Ectodermal cell (in vitro differentiated cells): ENCODE data around the gene MYO5B.
"Not testable (repeated sequence)": the region's sequence is repeated elsewhere in the genome, so short reads cannot be mapped to it uniquely, and the experiment has no call there.

Experiments used
- H3K27ac ChIP-seq: 2 replicates; pipeline ENCODE4 v1.7.0; 2013; ENCODE audit warnings: mild to moderate bottlenecking, low read depth, low read length; ENCODE audit not compliant: insufficient read depth, poor library complexity, severe bottlenecking
- H3K27me3 ChIP-seq: 2 replicates; pipeline ENCODE4 v1.7.0; 2013; ENCODE audit warnings: mild to moderate bottlenecking, low read length; ENCODE audit not compliant: insufficient read depth, control insufficient read depth, poor library complexity, severe bottlenecking
- H3K36me3 ChIP-seq: one replicate; pipeline ENCODE4 v1.7.0; 2013; ENCODE audit warnings: low read length; ENCODE audit not compliant: control insufficient read depth, insufficient read depth
- H3K4me1 ChIP-seq: one replicate; pipeline ENCODE4 v1.7.0; 2013; ENCODE audit warnings: low read length; ENCODE audit not compliant: control insufficient read depth, insufficient read depth
- H3K4me3 ChIP-seq: 2 replicates; pipeline ENCODE4 v1.7.0; 2013; ENCODE audit warnings: low read depth, low read length, control low read depth; ENCODE audit not compliant: insufficient read depth
- H3K9me3 ChIP-seq: 2 replicates; pipeline ENCODE4 v1.7.0; 2013; ENCODE audit warnings: mild to moderate bottlenecking, low read length, moderate library complexity; ENCODE audit not compliant: control insufficient read depth
- WGBS, 2 experiments: methylation state at CpG; one replicate each; pipeline ENCODE4 v1.1.7; 2013; ENCODE audit warnings: missing lambda C conversion rate in 2 of 2; 5-methylcytosine and 5-hydroxymethylcytosine counted together

MYO5B gene

GRCh38 chr18:50113726-50114125 lies 81.2 kb downstream of the MYO5B start:
- Histone ChIP-seq H3K9me3 (no peaks in the 10 kb centered on the region), H3K27ac (no peak overlapping the region), H3K4me3 (no peak overlapping the region), H3K36me3 (no peaks in the 10 kb centered on the region), H3K4me1 (peaks cover 7% of the 10 kb centered on the region), H3K27me3 (no peaks in the 10 kb centered on the region)
- WGBS, 2 experiments = 82 to 90% methylated on average over 2 of the region's 2 CpGs

DNA sequence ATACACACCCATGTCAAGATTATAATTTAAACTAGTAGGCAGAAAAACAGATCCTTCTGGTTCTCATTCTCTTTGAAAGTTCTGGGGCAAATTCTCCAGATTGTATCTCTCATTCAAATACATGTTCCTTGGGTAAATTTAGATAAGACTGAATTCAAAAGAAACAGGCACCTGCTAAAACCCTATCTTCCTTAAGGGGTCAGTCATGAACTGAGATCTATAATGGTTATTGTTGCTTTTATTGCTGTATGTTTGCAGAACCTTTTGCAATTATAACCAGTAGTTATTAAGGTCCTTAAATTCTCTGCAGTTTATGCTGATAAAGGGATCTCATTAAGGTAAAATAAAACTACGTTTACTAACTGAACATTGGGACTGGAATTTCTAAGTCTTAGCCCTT lies 83.5 kb downstream of the MYO5B start:
- WGBS, 2 experiments = 94 to 100% methylated on average over 1 of the region's 1 CpG
- Histone ChIP-seq H3K4me3 (no peak overlapping the region), H3K4me1 (peaks cover 7% of the 10 kb centered on the region), H3K27ac (no peak overlapping the region), H3K27me3 (no peaks in the 10 kb centered on the region), H3K9me3 (no peaks in the 10 kb centered on the region), H3K36me3 (no peaks in the 10 kb centered on the region)

- 90 to 91% methylated on average over 2 of the region's 2 CpGs for WGBS, 2 experiments
These were observed 87.4 kb downstream of the MYO5B start for GRCh38 chr18:50107468-50107977.

DNA sequence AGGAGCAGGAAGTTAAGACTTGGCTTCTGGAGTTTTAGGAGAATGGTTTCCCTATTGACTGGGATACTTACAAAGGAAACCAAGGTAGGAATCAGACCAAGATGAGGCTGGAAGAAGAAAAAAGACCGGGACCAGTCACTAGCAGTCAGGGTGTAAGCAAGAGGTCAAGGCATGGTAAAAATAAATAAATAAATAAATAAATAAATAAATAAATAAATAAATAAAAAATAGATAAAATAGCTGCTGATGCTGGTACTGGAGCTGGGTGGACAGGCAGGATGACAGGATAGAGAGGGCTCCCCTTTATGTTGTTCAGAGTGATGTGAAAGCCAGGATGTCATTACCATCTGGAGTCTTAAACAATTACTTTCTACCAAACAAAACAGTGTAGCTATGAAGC lies 89.9 kb downstream of the MYO5B start:
- Histone ChIP-seq H3K4me3 (no peak overlapping the region), H3K27ac (no peak overlapping the region), H3K36me3 (no peaks in the 10 kb centered on the region), H3K9me3 (no peaks in the 10 kb centered on the region), H3K27me3 (no peaks in the 10 kb centered on the region), H3K4me1 (no peaks in the 10 kb centered on the region)
- 80 to 100% methylated on average over 1 of the region's 1 CpG for WGBS, 2 experiments

More at GRCh38 chr18:50107468-50107977, 87.4 kb downstream of the MYO5B start:
- Histone ChIP-seq H3K27ac (no peak overlapping the region), H3K4me3 (no peak overlapping the region), H3K9me3 (no peaks in the 10 kb centered on the region), H3K4me1 (no peaks in the 10 kb centered on the region), H3K27me3 (no peaks in the 10 kb centered on the region), H3K36me3 (no peaks in the 10 kb centered on the region)

DNA sequence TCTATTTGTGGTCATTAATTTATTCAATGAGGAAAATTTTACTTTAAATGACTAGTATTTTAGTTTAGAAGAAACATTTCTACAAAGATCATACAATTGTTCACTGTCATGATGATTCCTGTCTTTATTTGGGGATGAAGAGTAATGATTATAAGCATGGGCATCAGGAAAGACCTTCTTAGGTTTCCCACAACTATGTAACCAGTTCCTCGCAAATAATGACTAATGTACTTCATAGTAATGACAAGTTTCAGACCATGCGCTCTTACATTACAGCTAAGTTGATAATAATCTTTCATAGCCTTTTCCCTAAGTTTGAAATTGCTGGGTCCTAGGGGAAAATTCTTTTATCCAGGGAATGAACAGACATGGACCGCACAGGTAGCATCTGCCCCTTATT lies 90.5 kb downstream of the MYO5B start:
- 87 to 100% methylated on average over 3 of the region's 3 CpGs for WGBS, 2 experiments
- H3K36me3 ChIP-seq = no peaks in the 10 kb centered on the region

GRCh38 chr18:50099725-50100407 lies 95.1 kb downstream of the MYO5B start:
- Histone ChIP-seq H3K27ac (no peak overlapping the region), H3K9me3 (no peaks in the 10 kb centered on the region), H3K4me3 (no peak overlapping the region), H3K36me3 (no peaks in the 10 kb centered on the region), H3K4me1 (no peaks in the 10 kb centered on the region), H3K27me3 (no peaks in the 10 kb centered on the region)
- WGBS, 2 experiments = 88 to 97% methylated on average over 4 of the region's 4 CpGs

More for the DNA sequence above, 90.5 kb downstream of the MYO5B start:
- H3K4me1 ChIP-seq = no peaks in the 10 kb centered on the region
- H3K4me3 ChIP-seq = no peak overlapping the region
- H3K9me3 ChIP-seq = no peaks in the 10 kb centered on the region
- H3K27ac ChIP-seq = no peak overlapping the region
- H3K27me3 ChIP-seq = no peaks in the 10 kb centered on the region

- Histone ChIP-seq H3K4me1 (no peaks in the 10 kb centered on the region), H3K27ac (no peak overlapping the region), H3K9me3 (no peaks in the 10 kb centered on the region), H3K4me3 (no peak overlapping the region), H3K36me3 (no peaks in the 10 kb centered on the region), H3K27me3 (no peaks in the 10 kb centered on the region)
- WGBS, 2 experiments = 88 to 97% methylated on average over 2 of the region's 2 CpGs
These were observed 97.2 kb downstream of the MYO5B start for GRCh38 chr18:50097702-50098101.

- no peaks in the 10 kb centered on the region for H3K27me3 ChIP-seq
- H3K36me3 ChIP-seq = no peaks in the 10 kb centered on the region
- peaks cover 5% of the 10 kb centered on the region for H3K4me1 ChIP-seq
- no peaks in the 10 kb centered on the region for H3K9me3 ChIP-seq
- whole genome bisulfite sequencing, 2 experiments = 91 to 95% methylated on average over 3 of the region's 3 CpGs
- no peak overlapping the region for H3K4me3 ChIP-seq
- H3K27ac ChIP-seq = no peak overlapping the region
These were observed 98.0 kb downstream of the MYO5B start for GRCh38 chr18:50096766-50097435.

GRCh38 chr18:50094786-50095185 lies 100.2 kb downstream of the MYO5B start:
- H3K4me3 ChIP-seq, H3K27me3 ChIP-seq, H3K36me3 ChIP-seq, H3K27ac ChIP-seq, H3K9me3 ChIP-seq: not testable (repeated sequence)
- 74 to 76% methylated on average over 5 of the region's 5 CpGs for WGBS, 2 experiments
- peaks cover 15% of the 10 kb centered on the region for H3K4me1 ChIP-seq

DNA sequence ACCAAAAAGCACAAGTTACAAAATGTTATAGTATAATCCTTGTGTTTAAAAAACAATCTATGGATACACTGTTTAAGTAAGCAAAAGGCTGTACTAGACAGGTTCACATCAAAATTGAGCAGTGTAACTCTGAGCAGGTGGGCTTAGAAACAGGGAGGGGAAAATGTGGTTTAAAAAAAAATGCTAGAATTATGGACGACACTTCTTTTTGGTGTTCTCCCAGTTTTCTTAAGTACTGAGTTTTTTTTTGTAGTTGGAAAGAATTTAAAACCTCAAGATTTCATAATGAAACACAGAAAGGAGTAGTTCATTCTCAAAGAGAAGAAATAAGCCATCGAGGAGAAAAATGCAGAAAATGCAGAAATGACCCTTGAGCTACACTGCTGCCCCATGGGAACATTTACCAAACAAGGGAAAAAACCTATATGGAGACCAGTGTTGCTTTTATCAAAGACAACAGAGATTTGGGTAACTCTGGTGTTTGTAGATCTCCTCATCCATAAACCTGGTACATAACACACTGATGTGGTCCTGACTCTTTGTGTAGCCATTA lies 100.7 kb downstream of the MYO5B start:
- Histone ChIP-seq H3K9me3 (no peaks in the 10 kb centered on the region), H3K4me1 (peaks cover 15% of the 10 kb centered on the region), H3K27me3 (no peaks in the 10 kb centered on the region), H3K36me3 (no peaks in the 10 kb centered on the region), H3K27ac (no peak overlapping the region), H3K4me3 (no peak overlapping the region)
- WGBS, 2 experiments = 70 to 74% methylated on average over 2 of the region's 2 CpGs
